HL-60 (cell line): Measurements from ENCODE around the gene ZNF678.

ENCODE experiments used
- DNase-seq, 2 experiments: peaks; one replicate each; pipeline ENCODE4 v3.0.0-alpha.2; 2010 to 2020; ENCODE audit warnings: low read depth in 1 of 2, low spot score in 1 of 2
- H3K27ac ChIP-seq: fragments of 250-450 bp; sonication (Bioruptor Pico); replicated peaks from 2 replicates; pipeline ENCODE4 v1.5.1; 2020; ENCODE audit warnings: mild to moderate bottlenecking, moderate library complexity
- H3K27me3 ChIP-seq: fragments of 250-450 bp; sonication (Bioruptor Pico); 2 replicates; pipeline ENCODE4 v1.5.1; 2021; ENCODE audit warnings: mild to moderate bottlenecking, moderate library complexity; ENCODE audit not compliant: insufficient read depth, poor library complexity, severe bottlenecking
- H3K4me3 ChIP-seq: replicated peaks from 2 replicates; pipeline ENCODE4 v1.5.1; 2011; ENCODE audit warnings: mild to moderate bottlenecking, control low read depth, low read length; ENCODE audit not compliant: insufficient read depth
- GABPA ChIP-seq: IDR thresholded peaks from 2 replicates; pipeline ENCODE4 v1.6.1; 2012; ENCODE audit warnings: low read depth
- POLR2AphosphoS5 ChIP-seq: IDR thresholded peaks from 2 replicates; pipeline ENCODE4 v1.6.1; 2012; ENCODE audit warnings: low read depth
- SPI1 ChIP-seq: IDR thresholded peaks from 2 replicates; pipeline ENCODE4 v1.6.1; 2012; ENCODE audit warnings: low read depth, mild to moderate bottlenecking, borderline replicate concordance
- TF ChIP-seq, protein P1 (sequence below): IDR thresholded peaks from 2 replicates; pipeline ENCODE4 v1.6.1; 2012; ENCODE audit warnings: low read depth; ENCODE audit not compliant: insufficient replicate concordance
- TF ChIP-seq, protein P2 (sequence below): IDR thresholded peaks from one replicate; pipeline ENCODE4 v1.5.1; 2011; ENCODE audit warnings: low read length, control low read depth, inconsistent platforms; ENCODE audit not compliant: insufficient read depth

The ZNF678 gene

GRCh38 chr1:227559499-227559898 is 3.9 kb upstream of the ZNF678 start:
- no peak overlapping the region for H3K4me3 ChIP-seq
- no peak for DNase-seq
- no peaks in the 10 kb centered on the region for H3K27me3 ChIP-seq
- no peak overlapping the region for H3K27ac ChIP-seq
- TF ChIP-seq GABPA (no peak), SPI1 (no peak), POLR2AphosphoS5 (no peak)
- TF ChIP-seq, protein P1, sequence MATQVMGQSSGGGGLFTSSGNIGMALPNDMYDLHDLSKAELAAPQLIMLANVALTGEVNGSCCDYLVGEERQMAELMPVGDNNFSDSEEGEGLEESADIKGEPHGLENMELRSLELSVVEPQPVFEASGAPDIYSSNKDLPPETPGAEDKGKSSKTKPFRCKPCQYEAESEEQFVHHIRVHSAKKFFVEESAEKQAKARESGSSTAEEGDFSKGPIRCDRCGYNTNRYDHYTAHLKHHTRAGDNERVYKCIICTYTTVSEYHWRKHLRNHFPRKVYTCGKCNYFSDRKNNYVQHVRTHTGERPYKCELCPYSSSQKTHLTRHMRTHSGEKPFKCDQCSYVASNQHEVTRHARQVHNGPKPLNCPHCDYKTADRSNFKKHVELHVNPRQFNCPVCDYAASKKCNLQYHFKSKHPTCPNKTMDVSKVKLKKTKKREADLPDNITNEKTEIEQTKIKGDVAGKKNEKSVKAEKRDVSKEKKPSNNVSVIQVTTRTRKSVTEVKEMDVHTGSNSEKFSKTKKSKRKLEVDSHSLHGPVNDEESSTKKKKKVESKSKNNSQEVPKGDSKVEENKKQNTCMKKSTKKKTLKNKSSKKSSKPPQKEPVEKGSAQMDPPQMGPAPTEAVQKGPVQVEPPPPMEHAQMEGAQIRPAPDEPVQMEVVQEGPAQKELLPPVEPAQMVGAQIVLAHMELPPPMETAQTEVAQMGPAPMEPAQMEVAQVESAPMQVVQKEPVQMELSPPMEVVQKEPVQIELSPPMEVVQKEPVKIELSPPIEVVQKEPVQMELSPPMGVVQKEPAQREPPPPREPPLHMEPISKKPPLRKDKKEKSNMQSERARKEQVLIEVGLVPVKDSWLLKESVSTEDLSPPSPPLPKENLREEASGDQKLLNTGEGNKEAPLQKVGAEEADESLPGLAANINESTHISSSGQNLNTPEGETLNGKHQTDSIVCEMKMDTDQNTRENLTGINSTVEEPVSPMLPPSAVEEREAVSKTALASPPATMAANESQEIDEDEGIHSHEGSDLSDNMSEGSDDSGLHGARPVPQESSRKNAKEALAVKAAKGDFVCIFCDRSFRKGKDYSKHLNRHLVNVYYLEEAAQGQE, result no peak
- TF ChIP-seq, protein P2, sequence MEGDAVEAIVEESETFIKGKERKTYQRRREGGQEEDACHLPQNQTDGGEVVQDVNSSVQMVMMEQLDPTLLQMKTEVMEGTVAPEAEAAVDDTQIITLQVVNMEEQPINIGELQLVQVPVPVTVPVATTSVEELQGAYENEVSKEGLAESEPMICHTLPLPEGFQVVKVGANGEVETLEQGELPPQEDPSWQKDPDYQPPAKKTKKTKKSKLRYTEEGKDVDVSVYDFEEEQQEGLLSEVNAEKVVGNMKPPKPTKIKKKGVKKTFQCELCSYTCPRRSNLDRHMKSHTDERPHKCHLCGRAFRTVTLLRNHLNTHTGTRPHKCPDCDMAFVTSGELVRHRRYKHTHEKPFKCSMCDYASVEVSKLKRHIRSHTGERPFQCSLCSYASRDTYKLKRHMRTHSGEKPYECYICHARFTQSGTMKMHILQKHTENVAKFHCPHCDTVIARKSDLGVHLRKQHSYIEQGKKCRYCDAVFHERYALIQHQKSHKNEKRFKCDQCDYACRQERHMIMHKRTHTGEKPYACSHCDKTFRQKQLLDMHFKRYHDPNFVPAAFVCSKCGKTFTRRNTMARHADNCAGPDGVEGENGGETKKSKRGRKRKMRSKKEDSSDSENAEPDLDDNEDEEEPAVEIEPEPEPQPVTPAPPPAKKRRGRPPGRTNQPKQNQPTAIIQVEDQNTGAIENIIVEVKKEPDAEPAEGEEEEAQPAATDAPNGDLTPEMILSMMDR, result no peak

DNA sequence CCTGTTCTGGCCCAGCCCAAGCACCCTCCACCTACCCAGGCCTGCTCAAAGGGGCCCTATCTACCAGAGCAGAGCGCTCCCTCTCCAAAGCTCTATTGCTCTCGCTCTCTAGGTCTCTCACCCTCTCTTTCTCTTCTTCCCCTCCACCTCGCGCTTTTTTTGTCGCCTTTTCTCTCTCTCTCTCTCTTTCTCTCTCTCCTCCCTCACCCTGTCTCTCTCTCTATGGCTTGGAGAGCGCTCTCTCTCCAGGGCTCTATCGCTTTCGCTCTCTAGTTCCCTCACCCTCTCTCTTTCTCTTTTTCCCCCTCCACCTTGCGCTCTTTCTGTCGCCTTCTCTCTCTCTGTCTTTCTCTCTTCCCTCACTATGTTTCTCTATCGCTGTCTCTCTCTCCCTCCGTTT is 3.4 kb upstream of the ZNF678 start:
- Histone ChIP-seq H3K27me3 (no peaks in the 10 kb centered on the region), H3K4me3 (no peak overlapping the region), H3K27ac (no peak overlapping the region)
- TF ChIP-seq, protein P1, result no peak
- TF ChIP-seq, protein P2, result no peak
- no peak for TF ChIP-seq GABPA
- TF ChIP-seq SPI1, result no peak
- TF ChIP-seq POLR2AphosphoS5, result no peak
- DNase-seq, result no peak

GRCh38 chr1:227560393-227561173 is 2.8 kb upstream of the ZNF678 start:
- Histone ChIP-seq H3K4me3 (no peak overlapping the region), H3K27me3 (no peaks in the 10 kb centered on the region), H3K27ac (no peak overlapping the region)
- no peak for DNase-seq
- TF ChIP-seq, protein P2, result no peak
- TF ChIP-seq SPI1, result no peak
- no peak for TF ChIP-seq POLR2AphosphoS5
- TF ChIP-seq GABPA, result no peak
- TF ChIP-seq, protein P1, result no peak
